NCI-H524 treated with DMSO at 0.1 percent for 48 hours (cell line): ENCODE measurements around the gene PTPN3.
"Not testable (repeated sequence)": the region's sequence is repeated elsewhere in the genome, so short reads cannot be mapped to it uniquely, and the experiment has no call there.

Experiments used
- DNase-seq: peaks from one replicate; lab custom pipeline; 2025; lab: John Stamatoyannopoulos, UW

The PTPN3 gene

GRCh38 chr9:109346904-109347303, 151.2 kb downstream of the PTPN3 start:
- DNase-seq = no peak

- no peak for DNase-seq
Measured at GRCh38 chr9:109344866-109345265, 153.2 kb downstream of the PTPN3 start.

GRCh38 chr9:109342878-109343277, 155.2 kb downstream of the PTPN3 start:
- peak; percentile 32 for DNase-seq

- DNase-seq = no peak
Measured at GRCh38 chr9:109341561-109341960, 156.5 kb downstream of the PTPN3 start.

DNA sequence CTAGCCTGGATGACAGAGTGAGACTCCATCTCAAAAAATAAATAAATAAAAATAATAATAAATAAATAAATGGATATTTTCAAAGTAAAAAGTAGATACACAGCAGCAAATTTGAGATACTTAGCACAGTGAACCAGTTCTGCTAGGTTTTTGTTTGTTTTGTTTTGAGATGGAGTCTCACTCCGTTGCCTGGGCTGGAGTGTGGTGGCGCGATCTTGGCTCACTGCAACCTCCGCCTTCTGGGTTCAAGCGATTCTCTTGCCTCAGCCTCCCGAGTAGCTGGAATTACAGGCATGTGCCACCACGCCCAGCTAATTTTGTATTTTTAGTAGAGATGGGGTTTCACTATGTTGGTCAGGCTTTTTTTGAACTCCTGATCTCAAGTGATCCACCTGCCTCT, 157.1 kb downstream of the PTPN3 start:
- DNase-seq = not testable (repeated sequence)

- DNase-seq = no peak
Measured at GRCh38 chr9:109336409-109336808, 161.7 kb downstream of the PTPN3 start.

DNA sequence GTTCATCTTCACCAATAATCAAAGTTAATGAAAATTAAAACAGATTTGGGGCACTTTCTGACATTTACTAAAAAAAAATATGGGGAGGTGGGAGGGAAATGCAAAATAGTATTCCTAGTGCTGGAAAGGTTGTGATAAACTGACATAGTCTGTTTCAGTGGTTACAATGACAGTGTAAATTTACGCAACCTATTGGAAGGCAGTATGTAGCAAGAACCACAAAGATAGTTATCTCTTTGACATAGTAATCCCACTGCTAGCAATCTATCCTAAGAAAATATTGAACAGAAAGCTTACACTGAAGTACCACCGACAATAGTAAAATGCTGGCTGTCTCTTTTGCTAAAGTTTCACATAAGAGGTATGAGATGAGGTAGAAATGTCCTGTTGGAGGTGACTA, 162.2 kb downstream of the PTPN3 start:
- no peak for DNase-seq

DNA sequence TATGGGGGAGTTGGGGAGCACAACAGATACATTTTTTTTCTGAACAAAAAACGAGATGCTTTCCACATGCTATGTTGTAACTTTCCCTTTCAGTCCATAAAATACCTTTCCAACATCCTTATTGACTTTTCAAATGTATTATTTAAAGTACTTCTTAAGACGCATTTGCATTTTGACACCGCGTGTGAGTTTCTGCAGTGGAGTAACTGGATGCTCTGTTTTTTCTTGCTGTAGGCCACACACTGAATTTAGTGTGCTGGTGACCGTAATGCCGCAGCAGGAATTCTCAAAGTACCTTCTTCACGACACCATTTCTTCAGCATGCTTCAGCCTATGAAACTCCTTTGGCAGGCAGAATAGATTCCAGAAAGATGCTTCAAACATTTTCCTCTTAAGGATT, 163.0 kb downstream of the PTPN3 start:
- DNase-seq = no peak

DNA sequence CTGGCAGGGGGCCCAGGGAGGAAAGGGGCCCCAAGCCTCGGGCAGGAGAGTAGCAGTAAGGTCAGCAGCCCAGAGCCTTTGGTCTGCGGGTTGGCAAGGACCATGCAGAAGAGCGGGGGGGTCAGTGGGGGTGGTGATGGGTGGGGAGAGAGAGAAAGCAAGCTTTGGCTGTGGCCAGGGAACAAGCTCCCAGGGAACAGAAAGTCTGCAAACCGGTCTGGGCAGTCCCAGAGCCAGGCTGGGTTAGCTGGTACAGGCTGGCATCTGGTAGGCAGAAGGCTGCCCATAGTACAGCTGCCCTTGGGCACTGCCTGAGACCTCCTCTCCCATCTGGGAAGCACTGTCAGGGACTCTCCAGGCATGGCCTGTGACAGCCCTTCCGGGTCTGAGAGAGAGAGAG, 166.8 kb downstream of the PTPN3 start:
- no peak for DNase-seq

DNA sequence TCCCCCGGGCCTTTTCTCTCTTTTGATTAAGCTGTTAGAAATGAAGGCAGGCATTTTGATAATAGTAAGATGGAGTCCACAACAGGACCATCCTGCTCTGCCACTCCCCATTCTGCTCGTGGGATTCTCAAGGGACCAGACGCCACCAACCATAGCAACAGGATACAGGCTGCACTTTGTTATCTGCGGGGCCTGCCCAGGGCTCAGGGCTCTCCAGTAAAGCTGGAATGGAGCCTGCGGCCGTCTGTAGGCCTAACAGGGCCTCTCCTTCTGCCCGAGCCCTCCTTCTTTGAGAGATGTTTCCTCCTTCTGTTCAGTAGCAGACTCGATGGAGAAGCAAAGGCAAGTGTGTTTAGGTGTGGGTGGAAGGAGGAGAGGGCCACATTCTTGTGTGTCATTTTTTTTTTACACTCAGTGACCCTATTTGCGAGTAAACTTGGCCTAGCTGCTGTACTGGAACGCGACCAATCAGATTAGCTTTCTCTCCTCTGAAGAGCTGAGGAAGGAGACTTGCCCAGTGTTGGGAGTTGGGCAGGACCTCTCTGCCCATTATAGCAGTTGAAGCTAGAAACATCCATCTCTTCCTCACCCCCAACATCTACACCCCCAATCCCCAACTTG, 168.4 kb downstream of the PTPN3 start:
- DNase-seq = no peak

- DNase-seq = no peak
Measured at GRCh38 chr9:109328978-109329637, 169.0 kb downstream of the PTPN3 start.
